Kidney (tissue), 14 donors: ENCODE results near the gene PDGFB. TPM values are rescaled to one million over a fixed set of nuclear protein-coding genes. Genes with fewer than 3 reads are reported as not detected.
A peak's percentile ranks its signal among the peaks of the same experiment; 100 is the strongest.

Source experiments
- DNase-seq, 5 donors: peaks; one replicate each; pipeline ENCODE4 v3.0.0-alpha.2; 2013 to 2020
- FAIRE-seq: peaks from 2 replicates; lab custom pipeline; 2012; peaks lifted over from hg19 to GRCh38; lab: Jason Lieb, UNC
- H3K27ac ChIP-seq, 2 donors: one replicate each; pipeline ENCODE4 v1.7.0; 2013; ENCODE audit warnings: low read depth in 2 of 2, low read length in 2 of 2, inconsistent platforms in 1 of 2
- H3K27me3 ChIP-seq: one replicate; pipeline ENCODE4 v1.7.1; 2013; ENCODE audit warnings: low read length, inconsistent platforms; ENCODE audit not compliant: control insufficient read depth, insufficient read depth
- H3K36me3 ChIP-seq, 3 donors: one replicate each; pipeline versions ENCODE4 v1.7.0 to v1.7.1; 2013; ENCODE audit warnings: low read length in 3 of 3, control low read depth in 1 of 3, inconsistent platforms in 1 of 3; ENCODE audit not compliant: insufficient read depth in 3 of 3, control insufficient read depth in 2 of 3
- H3K4me1 ChIP-seq, 3 donors: one replicate each; pipeline versions ENCODE4 v1.7.0 to v1.7.1; 2013; ENCODE audit warnings: low read length in 3 of 3, inconsistent platforms in 1 of 3, low read depth in 1 of 3; ENCODE audit not compliant: control insufficient read depth in 2 of 3, insufficient read depth in 2 of 3
- H3K4me3 ChIP-seq, 3 donors: one replicate each; pipeline versions ENCODE4 v1.7.0 to v1.8.1; 2013; ENCODE audit warnings: low read length in 3 of 3, control low read depth in 1 of 3, inconsistent platforms in 1 of 3
- H3K9ac ChIP-seq, 3 donors: one replicate each; pipeline versions ENCODE4 v1.7.0 to v1.7.1; 2013; ENCODE audit warnings: low read length in 3 of 3, control low read depth in 1 of 3, inconsistent platforms in 1 of 3
- H3K9me3 ChIP-seq, 3 donors: one replicate each; pipeline versions ENCODE4 v1.7.0 to v1.7.1; 2013; ENCODE audit warnings: low read length in 3 of 3, control low read depth in 1 of 3, inconsistent platforms in 1 of 3; ENCODE audit not compliant: control insufficient read depth in 2 of 3, insufficient read depth in 1 of 3
- intact Hi-C: fragments of 100-400 bp; cut with DNase I; formaldehyde crosslinking; loops from one replicate; pipeline ENCODE4 v1.11.1; 2022
- polyA plus RNA-seq: library from polyadenylated mRNA; stranded (reverse); fragments of 350-450 nt; fragmentation: Illumina TruSeq; extraction: RNeasy Lipid Tissue Mini Kit (QIAGEN cat#74804); gene quantifications from one replicate; pipeline ENCODE4 v1.2.3, GENCODE V29; 2014; ENCODE audit warnings: low read depth, low replicate concordance; ENCODE audit not compliant: insufficient read depth
- total RNA-seq: library from RNA; stranded (reverse); fragmentation: NEBNext Ultra II Directional; extraction: Animal tissue kit (Norgen Biotek cat#: 25700); gene quantifications from one replicate; pipeline ENCODE4 v1.2.1, GENCODE V29; 2021
- TF ChIP-seq, protein P1 (sequence below): IDR thresholded peaks from 3 replicates; pipeline ENCODE4 v1.5.1; 2012; ENCODE audit warnings: mild to moderate bottlenecking, moderate library complexity, borderline replicate concordance; ENCODE audit not compliant: insufficient read depth; ENCODE audit errors: extremely low read depth
- donor health status: control.
- donor health status: control.
- donor health status: control.
- donor health status: control.
- donor health status: control.
- donor health status: DM: yes; HTN: yes; CAD: no.
- donor health status: Normal renal cell carcinoma (clear cell type).

PDGFB gene
- total and polyA plus RNA-seq, 2 donors from 2014 or later: 10.4 to 14.2 TPM

DNA sequence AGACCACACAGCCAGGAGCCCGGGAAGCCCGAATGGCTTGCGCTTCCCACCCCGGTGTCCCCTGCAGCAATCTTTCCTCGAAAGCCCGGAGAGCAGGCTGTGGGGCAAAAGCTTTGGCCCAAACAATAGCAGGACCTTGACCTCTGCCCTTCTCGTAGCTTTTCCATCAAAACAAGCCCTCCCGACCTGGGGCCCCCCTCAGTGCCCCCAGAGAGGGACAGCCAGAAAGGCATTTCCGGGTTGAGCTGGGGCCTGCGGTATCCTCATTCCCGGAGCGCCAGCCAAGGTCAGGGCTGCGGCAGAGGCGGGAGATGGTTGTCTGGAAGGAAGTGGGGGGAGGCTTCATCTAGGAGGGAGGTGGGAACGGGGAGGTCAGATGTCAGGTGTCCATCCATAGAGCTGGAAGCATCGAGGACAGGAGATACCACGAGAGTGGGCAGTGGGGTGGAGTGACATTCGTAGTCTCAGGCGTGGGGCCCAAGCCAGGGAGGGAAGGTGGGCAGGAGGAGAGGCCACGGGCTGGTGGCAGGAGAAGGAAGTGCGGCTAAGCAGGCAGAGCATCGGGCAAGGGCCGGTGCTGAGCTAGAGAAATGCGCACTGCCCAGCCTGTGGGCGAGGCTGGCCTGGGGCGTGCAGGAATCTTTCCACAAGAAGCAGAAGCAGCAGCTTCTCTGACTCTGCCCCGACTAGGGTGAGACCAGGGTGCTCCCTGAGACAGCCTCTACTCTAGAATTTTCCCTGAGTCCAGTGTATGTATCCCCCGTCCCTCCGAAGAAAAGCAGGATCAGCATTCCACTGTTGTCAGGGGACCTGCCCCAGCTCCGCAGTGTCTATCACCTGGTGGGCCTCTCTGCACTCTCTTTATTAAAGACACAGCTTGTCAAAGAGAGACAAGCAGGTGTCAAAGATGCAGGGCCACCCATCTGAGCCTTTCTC is 14.3 kb downstream of the PDGFB start:
- Histone ChIP-seq H3K27ac (peak overlapping the region; percentile 6 to 66), H3K27me3 (no peaks in the 10 kb centered on the region), H3K9ac (no peak overlapping the region), H3K4me1 (peaks cover 0 to 19% (median 8%) of the 10 kb centered on the region in 3 donors), H3K9me3 (no peaks in the 10 kb centered on the region), H3K36me3 (peaks cover 0 to 20% (median 6%) of the 10 kb centered on the region in 3 donors), H3K4me3 (no peak overlapping the region)
- intact Hi-C loops: loop anchor here (10.0 kb wide), 1 partner anchor 46 kb away; no protein-coding TSS in a partner anchor
- TF ChIP-seq, protein P1, sequence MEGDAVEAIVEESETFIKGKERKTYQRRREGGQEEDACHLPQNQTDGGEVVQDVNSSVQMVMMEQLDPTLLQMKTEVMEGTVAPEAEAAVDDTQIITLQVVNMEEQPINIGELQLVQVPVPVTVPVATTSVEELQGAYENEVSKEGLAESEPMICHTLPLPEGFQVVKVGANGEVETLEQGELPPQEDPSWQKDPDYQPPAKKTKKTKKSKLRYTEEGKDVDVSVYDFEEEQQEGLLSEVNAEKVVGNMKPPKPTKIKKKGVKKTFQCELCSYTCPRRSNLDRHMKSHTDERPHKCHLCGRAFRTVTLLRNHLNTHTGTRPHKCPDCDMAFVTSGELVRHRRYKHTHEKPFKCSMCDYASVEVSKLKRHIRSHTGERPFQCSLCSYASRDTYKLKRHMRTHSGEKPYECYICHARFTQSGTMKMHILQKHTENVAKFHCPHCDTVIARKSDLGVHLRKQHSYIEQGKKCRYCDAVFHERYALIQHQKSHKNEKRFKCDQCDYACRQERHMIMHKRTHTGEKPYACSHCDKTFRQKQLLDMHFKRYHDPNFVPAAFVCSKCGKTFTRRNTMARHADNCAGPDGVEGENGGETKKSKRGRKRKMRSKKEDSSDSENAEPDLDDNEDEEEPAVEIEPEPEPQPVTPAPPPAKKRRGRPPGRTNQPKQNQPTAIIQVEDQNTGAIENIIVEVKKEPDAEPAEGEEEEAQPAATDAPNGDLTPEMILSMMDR: no peak
- peak in 4 of 5 donors; percentile 50 to 83 (median 68) for DNase-seq
- no peak for FAIRE-seq

DNA sequence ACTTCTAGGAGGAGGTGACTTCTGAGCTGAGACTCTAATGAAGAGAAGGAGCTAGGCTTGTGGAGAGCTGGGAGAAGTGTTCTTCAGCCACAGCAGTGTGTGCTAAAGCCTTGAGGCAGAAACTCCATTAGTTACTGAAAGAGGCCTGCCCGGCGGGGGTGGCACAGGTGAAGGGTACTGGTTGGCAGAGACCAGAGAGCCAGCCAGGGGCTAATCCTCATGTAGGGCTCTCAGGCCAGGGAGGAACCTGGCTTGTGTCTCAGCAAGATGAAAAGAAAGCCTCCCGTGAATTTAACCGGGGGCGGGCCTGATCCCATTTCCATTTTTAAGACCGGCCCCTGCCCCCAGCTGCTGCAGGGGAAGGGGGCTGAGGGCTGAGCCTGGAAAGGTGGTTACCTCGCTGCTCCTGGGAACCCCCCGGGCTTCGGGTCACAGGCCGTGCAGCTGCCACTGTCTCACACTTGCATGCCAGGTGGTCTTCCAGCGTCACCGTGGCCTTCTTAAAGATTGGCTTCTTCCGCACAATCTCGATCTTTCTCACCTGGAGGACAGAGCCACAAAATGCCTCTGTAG is 15.0 kb downstream of the PDGFB start:
- peak in 2 of 5 donors; percentile 22 to 49 for DNase-seq
- peaks cover 0 to 27% (median 12%) of the 10 kb centered on the region in 3 donors for H3K36me3 ChIP-seq
- H3K4me1 ChIP-seq: peaks cover 0 to 12% (median 4%) of the 10 kb centered on the region in 3 donors
- intact Hi-C loops: loop anchor here (10.0 kb wide), 1 partner anchor 45 kb away; no protein-coding TSS in a partner anchor
- FAIRE-seq: no peak
- H3K27ac ChIP-seq: no peak overlapping the region
- no peaks in the 10 kb centered on the region for H3K9me3 ChIP-seq
- H3K27me3 ChIP-seq: no peaks in the 10 kb centered on the region
- TF ChIP-seq, protein P1: no peak
- H3K4me3 ChIP-seq: no peak overlapping the region
- no peak overlapping the region for H3K9ac ChIP-seq

DNA sequence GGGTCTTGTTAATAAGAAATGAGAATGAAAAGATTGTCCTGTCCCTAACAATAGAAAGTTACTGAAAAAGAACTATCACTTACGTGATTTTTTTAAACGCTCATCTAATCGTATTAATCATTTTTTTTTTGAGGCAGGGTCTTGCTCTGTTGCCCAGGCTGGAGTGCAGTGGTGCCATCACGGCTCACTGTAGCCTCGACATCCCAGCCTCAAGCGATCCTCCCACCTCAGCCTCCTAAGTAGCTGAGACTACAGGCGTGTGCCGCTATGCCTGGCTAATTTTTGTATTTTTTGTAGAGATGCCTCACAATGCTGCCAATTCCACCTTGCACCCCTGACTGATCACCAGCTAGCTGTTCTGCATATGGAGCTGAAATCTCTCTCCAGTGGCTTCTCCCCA is 15.7 kb downstream of the PDGFB start:
- H3K9ac ChIP-seq: no peak overlapping the region
- peaks cover 0 to 34% (median 18%) of the 10 kb centered on the region in 3 donors for H3K36me3 ChIP-seq
- FAIRE-seq (no peak), DNase-seq (no peak)
- H3K9me3 ChIP-seq: no peaks in the 10 kb centered on the region
- no peaks in the 10 kb centered on the region for H3K27me3 ChIP-seq
- intact Hi-C loops: no loop called here
- no peak overlapping the region for H3K4me3 ChIP-seq
- TF ChIP-seq, protein P1: no peak
- no peak overlapping the region for H3K27ac ChIP-seq
- peaks cover 0 to 6% (median 2%) of the 10 kb centered on the region in 3 donors for H3K4me1 ChIP-seq
